ENCODE results near the gene CIROP.

CIROP gene

DNA sequence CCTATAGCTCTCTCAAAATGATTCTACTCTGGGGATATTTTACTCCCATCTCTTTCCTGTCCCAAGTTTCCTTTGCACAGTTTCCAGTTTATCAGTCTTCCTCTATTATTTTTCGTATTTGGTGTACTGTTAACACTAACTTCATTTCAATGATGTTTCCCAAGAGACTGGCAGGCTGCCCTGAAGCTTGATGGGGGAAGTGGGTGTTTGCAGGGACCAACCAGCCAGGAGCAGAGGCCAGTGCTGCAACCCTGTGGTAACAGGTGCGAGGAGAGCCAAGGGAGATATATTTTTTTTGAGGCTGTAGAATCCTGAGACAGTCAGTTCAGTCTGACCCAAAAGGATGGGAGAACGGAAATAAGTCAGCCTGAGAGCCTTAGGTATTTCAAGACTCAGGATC, 26.1 kb upstream of the CIROP start:
- no peak for DNase-seq (ENCODE audit: low read depth in 2 of 2)

DNA sequence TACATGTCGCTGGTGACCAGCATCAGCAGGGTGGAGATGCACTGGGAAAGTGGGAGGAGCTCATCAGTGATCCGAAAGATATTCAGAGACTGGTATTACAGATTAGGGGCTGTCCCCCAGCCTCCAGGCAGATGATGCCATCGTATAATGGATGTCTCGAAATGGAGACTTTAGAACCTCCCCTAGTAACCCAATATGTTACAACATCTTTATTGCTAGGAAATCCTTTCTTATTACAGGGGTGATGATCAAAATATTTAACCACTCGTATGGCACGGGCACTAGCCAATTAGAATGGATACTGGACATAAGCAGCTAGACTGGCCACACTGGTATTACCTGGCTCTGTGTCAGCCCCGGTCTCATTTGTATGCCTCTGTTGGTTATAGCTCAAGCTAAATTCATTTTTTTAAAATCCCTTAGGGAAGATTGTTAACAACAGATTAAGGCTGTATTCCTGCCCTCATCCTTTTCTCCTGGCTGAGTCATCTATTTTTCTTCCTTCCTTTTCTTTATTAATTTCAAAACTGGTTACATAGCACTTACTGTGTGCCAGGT, 25.0 kb upstream of the CIROP start:
- DNase-seq (ENCODE audit: low read depth in 2 of 2), result no peak

DNA sequence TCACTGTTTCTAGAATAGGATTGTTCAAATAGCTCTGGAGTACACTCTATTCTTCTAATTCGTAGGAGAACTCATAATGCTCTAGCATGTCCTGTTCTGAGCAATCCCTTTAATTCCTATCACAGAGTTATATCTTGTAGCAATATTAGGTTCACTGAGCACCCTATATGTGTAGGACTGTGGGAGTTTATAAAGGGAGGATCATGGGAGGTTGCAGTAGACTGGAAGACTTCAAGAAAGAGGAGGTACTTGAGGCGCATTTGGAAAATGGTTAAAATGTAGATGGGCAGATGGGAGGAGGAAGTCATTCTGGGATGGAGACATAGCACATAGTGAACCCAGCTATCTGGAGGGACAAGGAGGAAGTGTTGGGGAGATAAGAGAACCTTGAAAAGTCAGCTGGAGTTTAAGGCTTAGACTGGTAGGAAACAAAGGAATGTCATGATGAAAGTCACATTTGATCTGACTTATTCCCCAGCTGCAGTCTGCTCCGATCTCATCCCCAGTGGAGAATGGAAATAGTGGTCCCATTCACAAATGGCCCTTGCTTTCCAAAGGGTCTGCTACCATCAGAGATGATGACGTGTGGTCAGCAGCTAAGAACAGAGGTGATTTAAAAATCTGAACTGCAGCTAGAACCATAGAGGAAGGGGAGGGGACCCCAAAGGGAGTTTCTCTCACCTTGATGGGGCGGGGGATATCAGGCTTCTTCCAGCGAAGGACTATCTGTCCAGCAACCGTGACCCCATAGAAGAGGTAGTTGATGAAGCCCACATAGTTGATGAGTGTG, 24.4 kb upstream of the CIROP start:
- no peak for DNase-seq (ENCODE audit: low read depth in 2 of 2)

DNA sequence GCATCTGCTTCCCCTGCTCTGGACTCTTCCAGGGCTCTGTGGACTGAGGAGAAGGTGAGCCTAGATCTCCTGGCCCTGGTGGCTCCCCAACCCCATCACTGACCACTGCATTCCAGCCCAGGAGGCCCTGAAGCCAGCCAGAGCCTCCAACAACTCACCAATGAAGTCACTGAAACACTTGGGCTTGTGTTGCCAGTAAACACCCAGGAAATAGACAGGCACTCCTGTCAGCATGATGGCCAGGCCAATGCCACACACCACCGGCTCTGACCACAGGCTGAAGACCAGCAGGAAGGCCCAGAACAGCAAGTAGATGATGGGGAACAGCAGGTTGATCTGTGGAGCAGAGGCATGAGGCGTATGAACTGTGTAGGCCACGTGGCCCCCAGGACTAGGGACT, 23.1 kb upstream of the CIROP start:
- DNase-seq (ENCODE audit: low read depth in 2 of 2), result no peak

- DNase-seq (ENCODE audit: low read depth in 2 of 2), result no peak
Measured at GRCh38 chr14:23126548-23127278, 21.9 kb upstream of the CIROP start.

DNA sequence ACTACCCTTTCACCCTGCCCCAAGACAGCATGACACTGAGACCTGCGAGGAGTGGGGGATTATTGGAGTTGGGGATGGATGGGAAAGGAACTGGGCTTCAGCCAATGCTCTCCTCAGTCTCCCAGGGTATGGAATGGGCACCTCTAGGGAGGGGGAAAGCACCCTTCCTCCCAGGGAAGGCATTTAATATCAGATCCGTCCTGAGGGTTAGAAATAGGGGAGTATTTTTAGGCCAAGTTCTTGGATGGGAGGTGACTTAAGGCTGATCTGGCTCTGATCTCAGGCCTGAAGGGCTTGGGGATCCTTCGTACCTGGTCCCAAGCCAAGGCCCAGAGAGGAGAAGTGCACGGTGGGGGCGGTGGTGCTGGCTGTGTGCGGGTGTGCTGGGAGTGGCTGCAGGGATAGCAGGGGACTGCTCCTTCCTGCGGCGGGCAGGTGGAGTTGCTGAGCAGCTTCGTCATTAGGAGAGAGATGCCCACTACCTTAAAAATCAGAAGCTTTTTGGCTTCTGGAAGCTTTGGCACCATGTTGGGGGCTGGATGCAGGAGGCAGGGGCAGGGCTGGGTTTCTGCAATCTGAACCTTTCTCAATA, 21.2 kb upstream of the CIROP start:
- DNase-seq (ENCODE audit: low read depth in 2 of 2), result no peak

- no peak for DNase-seq (ENCODE audit: low read depth in 2 of 2)
Measured at GRCh38 chr14:23125011-23125410, 20.2 kb upstream of the CIROP start.

- DNase-seq (ENCODE audit: low read depth in 2 of 2), result no peak
Measured at GRCh38 chr14:23124337-23124954, 19.7 kb upstream of the CIROP start.

DNA sequence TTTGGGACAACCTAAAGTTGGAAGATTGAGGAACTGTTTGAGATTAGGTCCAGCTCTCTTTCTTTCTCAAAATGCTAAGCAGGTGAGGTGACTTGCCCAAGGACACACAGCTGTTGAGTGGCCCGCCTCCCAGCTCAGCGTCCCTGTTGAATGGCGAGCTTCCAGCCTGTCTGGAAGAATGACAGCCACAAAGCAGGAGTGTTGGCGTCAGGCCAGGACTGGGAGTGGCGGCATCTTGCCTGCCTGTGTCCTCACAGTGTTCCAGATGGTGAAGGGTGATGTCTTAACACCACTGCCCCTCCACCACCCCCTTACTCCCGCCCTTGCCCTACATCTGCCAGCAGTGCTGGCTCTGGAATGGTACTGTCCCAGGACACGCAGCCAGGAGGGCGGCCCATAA, 18.6 kb upstream of the CIROP start:
- no peak for DNase-seq (ENCODE audit: low read depth in 2 of 2)

GRCh38 chr14:23122086-23122485, 17.3 kb upstream of the CIROP start:
- DNase-seq (ENCODE audit: low read depth in 2 of 2), result no peak

- no peak for DNase-seq (ENCODE audit: low read depth in 2 of 2)
Measured at GRCh38 chr14:23121361-23121771, 16.6 kb upstream of the CIROP start.

GRCh38 chr14:23120541-23121251, 15.9 kb upstream of the CIROP start:
- DNase-seq (ENCODE audit: low read depth in 2 of 2), result peak; percentile 73 to 80

DNA sequence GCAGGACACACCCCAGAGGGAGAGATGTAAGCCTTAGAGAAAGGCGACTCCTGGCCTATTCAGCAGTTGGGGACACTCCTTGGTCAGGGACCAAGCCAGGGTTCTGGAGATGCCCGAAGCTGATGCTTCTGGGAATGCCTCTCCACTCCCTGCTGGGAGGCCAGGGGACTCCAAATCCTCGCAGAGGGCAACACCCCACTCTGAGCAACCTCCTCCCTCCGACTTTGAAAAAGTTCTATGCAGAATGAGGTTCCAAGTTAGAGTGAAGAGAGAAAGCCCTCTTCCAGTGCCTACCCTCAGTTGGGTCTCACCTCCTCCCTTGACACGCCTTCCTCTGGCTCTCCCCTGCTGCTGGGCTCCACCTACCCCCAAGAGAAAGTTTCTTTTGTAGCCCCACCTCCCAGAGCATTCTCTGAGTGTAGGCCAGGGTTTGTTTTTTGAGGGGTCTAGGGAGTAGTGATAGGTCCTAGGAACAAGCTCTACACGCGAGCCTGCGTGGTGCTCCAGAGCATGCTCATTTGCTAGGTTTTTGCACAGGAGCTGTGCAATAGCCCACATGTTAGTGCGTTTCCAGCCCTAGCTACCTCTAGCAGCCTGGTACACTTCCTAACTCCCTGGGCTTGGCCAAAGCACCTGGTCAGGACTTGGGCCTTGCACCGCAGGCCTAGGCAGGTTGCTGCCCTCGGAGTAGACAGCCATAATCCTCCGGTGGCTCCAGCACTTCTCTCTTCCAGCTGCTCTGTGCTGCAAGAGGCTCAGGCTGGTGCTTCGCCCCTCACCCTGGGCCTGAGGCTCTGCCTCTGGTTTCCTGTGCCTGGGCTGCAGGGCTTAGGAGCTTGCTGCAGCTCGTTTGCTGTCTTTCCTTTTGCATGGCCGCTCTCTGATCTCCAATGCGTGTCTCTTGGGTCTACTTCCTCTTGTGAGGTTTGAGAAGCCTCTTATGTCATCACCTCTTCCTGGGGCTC, 14.9 kb upstream of the CIROP start:
- DNase-seq (ENCODE audit: low read depth in 2 of 2), result no peak

GRCh38 chr14:23118506-23119362, 13.9 kb upstream of the CIROP start, which contains the start of gene CEBPE:
CEBPE (minus strand) TSS chr14:23119255; CDS start chr14:23119091, 164 bp downstream.
- DNase-seq (ENCODE audit: low read depth in 2 of 2), result no peak

DNA sequence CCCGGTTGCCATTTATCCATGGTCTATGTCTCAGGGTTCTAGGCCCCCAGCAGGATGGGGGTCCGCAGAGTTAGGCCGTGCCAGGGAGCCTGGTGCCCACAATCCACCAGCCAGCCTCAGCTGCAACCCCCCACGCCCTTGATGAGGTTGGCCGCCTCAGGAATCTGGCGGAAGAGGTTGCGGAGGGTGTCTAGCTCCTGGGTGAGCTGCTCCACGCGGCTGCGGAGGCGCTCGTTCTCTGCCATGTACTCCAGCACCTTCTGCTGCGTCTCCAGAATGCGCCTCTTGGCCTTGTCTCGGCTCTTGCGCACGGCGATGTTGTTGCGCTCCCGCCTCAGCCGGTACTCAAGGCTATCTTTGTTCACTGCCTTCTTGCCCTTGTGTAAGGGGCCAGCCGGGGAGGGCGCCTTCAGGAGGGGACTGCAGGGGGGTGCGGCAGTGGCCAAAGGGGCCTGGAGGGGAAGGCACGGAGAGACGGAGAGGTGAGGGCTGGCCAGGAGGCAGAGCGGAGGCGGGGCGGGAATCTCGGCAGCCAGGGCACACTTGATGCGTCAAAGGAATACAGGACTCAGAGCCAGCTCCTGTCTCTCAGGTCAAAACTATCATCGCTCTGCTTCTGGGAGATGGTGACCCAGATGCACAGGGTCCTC, 12.7 kb upstream of the CIROP start:
- no peak for DNase-seq (ENCODE audit: low read depth in 2 of 2)

DNA sequence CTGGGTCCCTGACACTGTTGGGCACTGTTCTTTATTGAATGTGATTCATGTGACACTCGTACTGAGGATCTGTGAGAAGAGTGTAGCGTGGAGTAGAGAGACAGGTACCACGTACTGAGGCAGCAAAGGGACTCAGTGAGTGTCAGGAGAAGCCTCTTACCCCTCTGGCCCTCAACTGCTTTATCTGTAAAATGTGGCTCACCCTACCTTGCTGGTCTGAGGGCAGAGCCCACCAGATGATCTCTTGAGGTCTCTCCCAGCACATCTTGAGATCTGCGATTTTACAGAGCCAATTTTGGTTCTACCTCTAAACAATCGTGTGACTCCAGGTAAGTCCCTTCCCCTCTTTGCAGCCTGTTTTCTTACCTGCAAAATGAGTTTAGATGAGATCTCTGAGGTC, 11.1 kb upstream of the CIROP start:
- DNase-seq (ENCODE audit: low read depth in 2 of 2), result no peak

DNA sequence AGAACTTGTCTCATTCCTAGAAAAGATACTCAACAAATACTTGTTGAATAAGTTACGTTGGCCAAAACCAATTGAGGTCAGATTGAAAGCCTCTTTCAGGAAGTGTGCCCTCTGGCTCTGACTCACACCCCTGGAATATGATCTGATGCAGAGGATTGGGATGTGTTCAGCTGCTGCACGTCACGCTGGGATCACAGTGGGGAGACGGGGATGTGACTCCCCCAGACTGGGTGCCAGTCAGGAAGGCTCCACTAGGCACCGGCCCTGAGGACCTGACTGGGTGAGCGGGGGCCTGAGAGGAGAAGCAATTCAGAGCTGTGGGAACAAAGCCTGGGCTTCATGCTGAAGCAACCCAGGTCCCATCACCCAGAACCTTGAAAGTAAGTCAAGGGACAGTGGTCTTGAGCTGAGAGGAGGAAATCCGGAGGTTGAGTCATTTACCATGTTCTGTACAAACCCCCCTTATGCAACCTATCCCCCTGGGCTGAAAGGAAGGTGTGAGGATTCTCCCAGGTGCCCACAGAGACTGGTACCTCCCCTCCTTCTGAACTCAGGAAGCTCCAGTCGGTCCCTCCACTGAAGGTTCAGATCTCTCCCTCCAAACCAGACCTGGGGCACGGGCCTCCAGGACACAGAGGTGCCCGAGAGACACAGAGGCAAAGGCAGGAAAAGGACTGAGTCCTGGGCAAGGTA, 10.4 kb upstream of the CIROP start:
- no peak for DNase-seq (ENCODE audit: low read depth in 2 of 2)

DNA sequence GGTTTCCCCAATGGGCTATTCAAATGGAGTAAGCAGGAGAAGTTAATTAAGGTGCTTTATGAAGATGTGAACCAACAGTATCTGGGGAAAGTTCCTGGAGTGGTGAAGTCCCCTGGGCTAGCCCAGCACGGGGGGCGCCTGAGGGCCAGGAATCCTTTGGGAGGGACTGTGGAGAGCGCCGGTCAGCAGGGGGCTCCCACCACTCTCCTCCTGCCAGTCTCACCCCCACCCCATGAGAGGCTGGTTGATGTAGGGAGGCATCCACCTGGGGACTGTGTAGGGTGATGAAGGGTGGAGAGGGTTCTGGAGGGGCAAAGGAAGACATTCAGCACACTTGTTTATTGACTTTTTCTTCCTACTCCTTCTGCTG, 9.9 kb upstream of the CIROP start:
- DNase-seq (ENCODE audit: low read depth in 2 of 2), result no peak

All from stimulated activated CD4-positive, alpha-beta T cell treated with anti-CD3 and anti-CD28 coated beads, Interleukin-4, amount 100 ng/mL, for 48 hours (primary cell).